ENCODE results near the gene R3HCC1L.

DNA sequence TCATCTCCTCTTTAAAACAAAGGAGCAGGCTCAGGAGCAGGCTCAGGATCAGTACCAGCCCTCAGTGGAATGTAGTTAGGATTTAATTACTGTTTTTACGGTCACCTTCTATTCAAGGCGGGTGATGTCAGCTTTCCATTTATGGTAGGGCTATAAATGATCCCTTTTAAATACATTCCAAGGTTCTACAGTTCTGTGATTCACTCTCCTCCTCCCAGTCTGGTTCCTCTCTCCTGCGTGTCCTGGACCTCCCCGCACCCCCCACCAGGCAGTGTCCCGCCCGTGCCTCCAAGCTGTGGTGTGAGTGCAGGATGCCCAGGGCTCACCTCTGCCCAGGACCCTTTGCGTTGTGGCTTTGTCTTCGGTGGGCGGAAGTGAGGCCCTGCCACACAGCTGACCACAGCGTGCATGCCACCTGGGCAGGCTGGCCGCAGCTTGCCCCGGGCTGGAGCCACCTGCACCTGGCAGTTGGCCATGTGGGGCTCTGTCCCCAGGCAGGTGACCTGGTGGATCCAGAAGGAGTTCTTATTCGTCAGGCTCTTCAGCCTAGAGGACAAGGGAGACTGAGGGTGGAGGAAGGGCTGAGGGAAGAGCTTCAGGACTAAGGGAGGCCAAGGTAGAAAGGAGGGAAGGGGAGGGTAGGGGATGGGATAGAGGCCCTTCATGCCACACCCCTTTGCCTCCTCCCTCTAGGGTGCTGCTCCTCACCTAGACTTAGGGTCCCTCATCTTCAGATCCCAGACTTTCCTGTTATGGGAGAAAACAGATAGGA lies 124.4 kb downstream of the R3HCC1L start:
- TF ChIP-seq, protein P1, sequence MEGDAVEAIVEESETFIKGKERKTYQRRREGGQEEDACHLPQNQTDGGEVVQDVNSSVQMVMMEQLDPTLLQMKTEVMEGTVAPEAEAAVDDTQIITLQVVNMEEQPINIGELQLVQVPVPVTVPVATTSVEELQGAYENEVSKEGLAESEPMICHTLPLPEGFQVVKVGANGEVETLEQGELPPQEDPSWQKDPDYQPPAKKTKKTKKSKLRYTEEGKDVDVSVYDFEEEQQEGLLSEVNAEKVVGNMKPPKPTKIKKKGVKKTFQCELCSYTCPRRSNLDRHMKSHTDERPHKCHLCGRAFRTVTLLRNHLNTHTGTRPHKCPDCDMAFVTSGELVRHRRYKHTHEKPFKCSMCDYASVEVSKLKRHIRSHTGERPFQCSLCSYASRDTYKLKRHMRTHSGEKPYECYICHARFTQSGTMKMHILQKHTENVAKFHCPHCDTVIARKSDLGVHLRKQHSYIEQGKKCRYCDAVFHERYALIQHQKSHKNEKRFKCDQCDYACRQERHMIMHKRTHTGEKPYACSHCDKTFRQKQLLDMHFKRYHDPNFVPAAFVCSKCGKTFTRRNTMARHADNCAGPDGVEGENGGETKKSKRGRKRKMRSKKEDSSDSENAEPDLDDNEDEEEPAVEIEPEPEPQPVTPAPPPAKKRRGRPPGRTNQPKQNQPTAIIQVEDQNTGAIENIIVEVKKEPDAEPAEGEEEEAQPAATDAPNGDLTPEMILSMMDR (IDR thresholded peaks at IDR 0.05) = no peak
- no peak for TF ChIP-seq POLR2A (IDR thresholded peaks at IDR 0.05)
